NCI-H82 treated with DMSO at 0.1 percent for 48 hours (cell line): ENCODE measurements around the gene ZNF367.
"Not testable (repeated sequence)": the region's sequence is repeated elsewhere in the genome, so short reads cannot be mapped to it uniquely, and the experiment has no call there.

Source experiments
- DNase-seq: peaks from one replicate; lab custom pipeline; 2025; ENCODE audit not compliant: unreplicated experiment; lab: John Stamatoyannopoulos, UW

The ZNF367 gene

GRCh38 chr9:96363175-96363967 is 54.8 kb downstream of the ZNF367 start:
- no peak for DNase-seq

- DNase-seq: not testable (repeated sequence)
Measured at GRCh38 chr9:96362119-96362518, 56.1 kb downstream of the ZNF367 start.

GRCh38 chr9:96361668-96362067 is 56.5 kb downstream of the ZNF367 start:
- no peak for DNase-seq

- no peak for DNase-seq
Measured at GRCh38 chr9:96360976-96361375, 57.2 kb downstream of the ZNF367 start.

GRCh38 chr9:96360523-96360922 is 57.6 kb downstream of the ZNF367 start:
- not testable (repeated sequence) for DNase-seq

- DNase-seq: no peak
Measured at GRCh38 chr9:96350866-96351265, 67.3 kb downstream of the ZNF367 start.

- no peak for DNase-seq
Measured at GRCh38 chr9:96348261-96348660, 69.9 kb downstream of the ZNF367 start.

- DNase-seq: no peak
Measured at GRCh38 chr9:96345551-96345950, 72.6 kb downstream of the ZNF367 start.

- DNase-seq: peak; percentile 34
Measured at GRCh38 chr9:96344458-96345180, 73.6 kb downstream of the ZNF367 start.

- DNase-seq: no peak
Measured at GRCh38 chr9:96343515-96344360, 74.4 kb downstream of the ZNF367 start.

- DNase-seq: no peak
Measured at GRCh38 chr9:96342571-96343245, 75.5 kb downstream of the ZNF367 start.

- no peak for DNase-seq
Measured at GRCh38 chr9:96340707-96341106, 77.5 kb downstream of the ZNF367 start.

GRCh38 chr9:96338299-96338698 is 79.9 kb downstream of the ZNF367 start:
- no peak for DNase-seq
